ENCODE data around the gene HMX1. TPM values are rescaled to one million over a fixed set of nuclear protein-coding genes. Genes with fewer than 3 reads are reported as not detected.

HMX1 gene
- total RNA-seq, 1 donor from 2014 or later, result not detected

DNA sequence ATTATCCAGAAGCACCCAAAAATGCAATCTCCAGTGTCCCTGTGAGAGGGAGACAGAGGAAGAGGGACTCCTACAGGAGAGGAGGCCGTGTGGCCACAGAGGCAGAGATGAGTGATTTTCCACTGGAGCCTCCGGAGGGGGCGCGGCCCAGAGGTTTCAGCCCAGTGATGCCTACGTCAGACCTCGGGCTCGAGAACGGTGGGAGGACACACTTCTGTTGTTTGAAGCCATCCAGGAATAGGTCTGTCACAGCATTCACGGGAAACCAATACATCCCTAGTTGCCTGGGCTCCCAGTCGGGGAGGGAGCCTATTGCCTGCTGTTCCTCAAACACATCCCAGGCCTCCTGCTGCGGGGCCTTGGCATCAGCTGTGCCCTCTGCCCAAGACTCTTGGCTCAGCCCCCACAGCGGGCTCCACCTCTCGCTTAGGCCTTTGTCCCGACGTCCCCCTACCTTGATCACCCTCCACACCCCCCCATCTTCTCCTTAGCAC, 39.2 kb upstream of the HMX1 start:
- TF ChIP-seq, protein P1, sequence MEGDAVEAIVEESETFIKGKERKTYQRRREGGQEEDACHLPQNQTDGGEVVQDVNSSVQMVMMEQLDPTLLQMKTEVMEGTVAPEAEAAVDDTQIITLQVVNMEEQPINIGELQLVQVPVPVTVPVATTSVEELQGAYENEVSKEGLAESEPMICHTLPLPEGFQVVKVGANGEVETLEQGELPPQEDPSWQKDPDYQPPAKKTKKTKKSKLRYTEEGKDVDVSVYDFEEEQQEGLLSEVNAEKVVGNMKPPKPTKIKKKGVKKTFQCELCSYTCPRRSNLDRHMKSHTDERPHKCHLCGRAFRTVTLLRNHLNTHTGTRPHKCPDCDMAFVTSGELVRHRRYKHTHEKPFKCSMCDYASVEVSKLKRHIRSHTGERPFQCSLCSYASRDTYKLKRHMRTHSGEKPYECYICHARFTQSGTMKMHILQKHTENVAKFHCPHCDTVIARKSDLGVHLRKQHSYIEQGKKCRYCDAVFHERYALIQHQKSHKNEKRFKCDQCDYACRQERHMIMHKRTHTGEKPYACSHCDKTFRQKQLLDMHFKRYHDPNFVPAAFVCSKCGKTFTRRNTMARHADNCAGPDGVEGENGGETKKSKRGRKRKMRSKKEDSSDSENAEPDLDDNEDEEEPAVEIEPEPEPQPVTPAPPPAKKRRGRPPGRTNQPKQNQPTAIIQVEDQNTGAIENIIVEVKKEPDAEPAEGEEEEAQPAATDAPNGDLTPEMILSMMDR (IDR thresholded peaks at IDR 0.05; ENCODE audit: insufficient read depth, low read length, poor library complexity, severe bottlenecking), result no peak
- no peak for DNase-seq (ENCODE audit: low read depth)
- Histone ChIP-seq H3K4me3 (ENCODE audit: low read depth, low read length) (no peak overlapping the region), H3K36me3 (ENCODE audit: control insufficient read depth, insufficient read depth, low read length) (no peaks in the 10 kb centered on the region), H3K27me3 (ENCODE audit: control insufficient read depth, insufficient read depth, low read length) (peaks cover 7% of the 10 kb centered on the region)

DNA sequence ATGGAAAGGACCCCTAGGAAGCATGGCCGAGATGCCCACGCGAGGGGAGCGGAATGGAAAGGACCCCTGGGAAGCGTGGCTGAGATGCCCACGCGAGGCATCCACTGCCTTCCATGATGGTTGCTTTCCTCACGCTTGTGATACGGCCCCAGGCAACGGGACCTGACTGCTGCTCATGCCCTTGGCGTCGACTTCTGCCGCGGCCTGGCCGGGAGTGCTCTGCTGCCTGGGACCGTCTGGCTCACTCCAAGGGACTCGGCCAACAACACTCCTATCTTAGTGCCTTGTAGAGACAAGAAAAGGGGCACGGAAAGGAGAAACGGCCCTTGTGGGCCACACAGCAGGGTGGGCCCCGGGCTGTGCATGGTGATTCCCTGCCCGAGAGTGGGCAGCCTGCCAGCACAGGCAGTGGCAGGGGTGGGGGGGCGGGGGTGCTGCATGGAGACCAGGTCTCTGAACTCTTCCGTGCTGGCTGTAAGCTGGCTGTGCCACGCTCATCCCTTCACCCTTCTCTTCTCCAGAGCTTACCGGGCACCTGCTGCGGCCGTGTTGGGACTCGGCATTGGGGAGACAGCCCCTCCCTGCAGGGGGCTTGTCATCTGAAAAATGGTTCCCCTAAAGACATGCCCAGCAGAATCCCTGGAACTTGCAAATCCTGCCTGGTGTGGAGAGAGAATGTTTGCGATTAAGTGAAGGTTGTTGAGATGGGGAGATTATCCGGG, 38.6 kb upstream of the HMX1 start:
- Histone ChIP-seq H3K27me3 (ENCODE audit: control insufficient read depth, insufficient read depth, low read length) (peaks cover 7% of the 10 kb centered on the region), H3K36me3 (ENCODE audit: control insufficient read depth, insufficient read depth, low read length) (no peaks in the 10 kb centered on the region), H3K4me3 (ENCODE audit: low read depth, low read length) (no peak overlapping the region)
- TF ChIP-seq, protein P1 (IDR thresholded peaks at IDR 0.05; ENCODE audit: insufficient read depth, low read length, poor library complexity, severe bottlenecking), result no peak
- no peak for DNase-seq (ENCODE audit: low read depth)

DNA sequence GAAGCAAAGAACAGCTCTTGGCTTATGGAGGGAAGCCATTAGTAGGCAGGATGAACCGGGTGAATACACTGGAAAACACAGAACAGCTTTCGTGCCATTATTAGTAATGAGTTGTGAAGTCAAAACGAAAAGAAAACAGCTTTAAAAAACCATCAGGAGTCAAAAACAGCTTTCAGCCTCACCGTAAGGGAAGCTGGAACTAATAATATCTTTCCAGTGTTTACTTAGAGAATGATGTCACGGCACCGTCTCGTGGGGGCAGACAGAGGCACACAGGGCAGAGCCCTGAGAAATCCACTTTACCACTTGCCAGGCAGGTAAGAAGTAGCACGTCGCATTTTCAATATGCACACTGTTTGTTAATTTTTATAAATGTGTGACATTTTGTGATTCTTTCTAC, 37.9 kb upstream of the HMX1 start:
- no peaks in the 10 kb centered on the region for H3K36me3 ChIP-seq (ENCODE audit: control insufficient read depth, insufficient read depth, low read length)
- H3K4me3 ChIP-seq (ENCODE audit: low read depth, low read length), result no peak overlapping the region
- TF ChIP-seq, protein P1 (IDR thresholded peaks at IDR 0.05; ENCODE audit: insufficient read depth, low read length, poor library complexity, severe bottlenecking), result no peak
- H3K27me3 ChIP-seq (ENCODE audit: control insufficient read depth, insufficient read depth, low read length), result peaks cover 7% of the 10 kb centered on the region
- DNase-seq (ENCODE audit: low read depth), result no peak

DNA sequence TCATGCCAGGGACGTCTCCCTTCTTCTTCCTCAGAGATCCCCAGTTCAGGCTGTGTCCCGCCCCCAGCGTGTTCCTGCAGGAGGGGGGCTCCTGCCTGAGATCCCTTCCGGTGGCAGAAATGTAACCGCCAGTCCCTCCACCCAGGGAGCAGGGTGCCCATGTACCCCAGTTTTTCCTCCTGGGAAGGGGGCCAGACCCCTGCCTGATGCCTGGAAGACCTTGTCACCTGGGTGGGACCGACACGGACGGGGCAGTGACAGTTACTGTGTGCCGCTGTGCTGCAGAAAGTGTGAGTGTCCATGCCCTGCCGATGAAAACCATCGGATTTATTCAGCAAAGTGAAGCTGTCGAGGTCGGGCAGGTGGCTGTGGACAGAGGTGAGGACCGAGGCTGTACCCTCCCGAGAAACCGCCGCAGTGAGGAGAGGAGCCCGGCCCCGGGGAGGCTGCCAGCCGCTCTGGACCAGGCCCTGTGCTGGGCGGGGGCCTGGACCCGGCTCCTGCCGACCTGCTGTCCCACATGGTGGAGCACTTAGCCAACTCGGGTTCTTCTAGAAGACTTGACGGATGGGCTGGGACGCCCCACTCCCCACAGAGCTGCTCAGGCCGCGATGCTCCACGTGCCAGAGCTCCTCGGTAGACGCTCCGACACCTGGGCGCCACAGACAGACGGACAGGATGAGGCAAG, 36.7 kb upstream of the HMX1 start:
- no peak overlapping the region for H3K4me3 ChIP-seq (ENCODE audit: low read depth, low read length)
- DNase-seq (ENCODE audit: low read depth), result no peak
- H3K36me3 ChIP-seq (ENCODE audit: control insufficient read depth, insufficient read depth, low read length), result no peaks in the 10 kb centered on the region
- TF ChIP-seq, protein P1 (IDR thresholded peaks at IDR 0.05; ENCODE audit: insufficient read depth, low read length, poor library complexity, severe bottlenecking), result no peak
- H3K27me3 ChIP-seq (ENCODE audit: control insufficient read depth, insufficient read depth, low read length), result peaks cover 7% of the 10 kb centered on the region

DNA sequence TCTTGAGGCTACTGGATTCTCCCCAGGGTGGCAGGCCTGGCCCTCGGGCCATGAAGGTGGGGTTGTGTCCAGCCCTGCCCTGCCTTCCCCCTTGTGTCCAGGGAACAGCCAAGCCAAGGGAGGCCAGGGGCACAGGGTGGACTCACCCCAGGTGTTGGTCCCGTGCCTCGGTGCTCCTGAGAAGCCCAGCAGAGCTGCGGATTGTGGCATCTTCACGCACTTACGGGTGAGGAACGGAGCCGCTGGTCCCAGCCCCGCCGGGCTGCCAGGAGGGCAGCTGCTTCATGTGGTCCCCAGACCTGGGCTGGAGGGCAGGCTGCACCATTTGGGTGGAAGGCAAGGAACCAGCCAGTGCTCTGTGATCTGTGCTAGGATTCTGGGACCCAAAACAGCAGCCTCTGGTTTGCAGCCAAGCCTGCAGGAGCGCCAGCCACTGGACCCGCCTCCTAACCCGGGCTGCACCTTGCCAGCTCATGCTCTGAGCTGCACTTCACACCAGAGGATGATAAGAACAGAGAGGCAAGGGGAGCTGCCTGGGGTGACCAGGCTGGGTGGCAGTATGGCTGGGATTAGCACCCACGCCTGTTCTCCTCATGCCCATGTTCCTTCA, 36.1 kb upstream of the HMX1 start:
- no peaks in the 10 kb centered on the region for H3K36me3 ChIP-seq (ENCODE audit: control insufficient read depth, insufficient read depth, low read length)
- H3K27me3 ChIP-seq (ENCODE audit: control insufficient read depth, insufficient read depth, low read length), result peaks cover 7% of the 10 kb centered on the region
- no peak overlapping the region for H3K4me3 ChIP-seq (ENCODE audit: low read depth, low read length)
- DNase-seq (ENCODE audit: low read depth), result no peak
- TF ChIP-seq, protein P1 (IDR thresholded peaks at IDR 0.05; ENCODE audit: insufficient read depth, low read length, poor library complexity, severe bottlenecking), result no peak
